Tibial nerve (tissue), 4 donors: ENCODE data around the gene EXOC8.
"Not testable (repeated sequence)": the region's sequence is repeated elsewhere in the genome, so short reads cannot be mapped to it uniquely, and the experiment has no call there.

Experiments
- CTCF ChIP-seq, 5 experiments: fragments of 200-600 bp in 3 of 5; fragments of 450-650 bp in 2 of 5; sonication (generic) in 3 of 5; IDR thresholded peaks; one replicate each; pipeline ENCODE4 v1.5.1; 2016 to 2019; ENCODE audit warnings: antibody characterized with exemption in 5 of 5, mild to moderate bottlenecking in 3 of 5, moderate library complexity in 2 of 5
- EP300 ChIP-seq, 2 donors: sonication (generic); formaldehyde crosslinking; IDR thresholded peaks; one replicate each; pipeline ENCODE4 v1.6.1; 2017; ENCODE audit warnings: antibody characterized with exemption in 2 of 2, mild to moderate bottlenecking in 1 of 2

GRCh38 chr1:231348856-231349255, 11.2 kb upstream of the EXOC8 start:
- not testable (repeated sequence) for TF ChIP-seq CTCF, EP300 (IDR thresholded peaks at IDR 0.05)
